Measurements from ENCODE around the gene MAG.

Gene MAG

GRCh38 chr19:35288906-35289305, 3.1 kb upstream of the MAG start:
- in situ Hi-C loops (cut with MboI; ENCODE audit: low sequenced_read_pairs, unreplicated experiment): no loop called here
- DNase-seq (ENCODE audit: low spot score): no peak
- no peak for TF ChIP-seq CTCF (IDR thresholded peaks at IDR 0.05; ENCODE audit: borderline replicate concordance, control extremely low read depth, extremely low read depth, insufficient read depth, missing control alignments)

GRCh38 chr19:35290381-35291127, 1.4 kb upstream of the MAG start:
- TF ChIP-seq CTCF (IDR thresholded peaks at IDR 0.05; ENCODE audit: borderline replicate concordance, control extremely low read depth, extremely low read depth, insufficient read depth, missing control alignments): no peak
- no peak for DNase-seq (ENCODE audit: low spot score)
- in situ Hi-C loops (cut with MboI; ENCODE audit: low sequenced_read_pairs, unreplicated experiment): no loop called here

- no peak for DNase-seq (ENCODE audit: low spot score)
- no peak for TF ChIP-seq CTCF (IDR thresholded peaks at IDR 0.05; ENCODE audit: borderline replicate concordance, control extremely low read depth, extremely low read depth, insufficient read depth, missing control alignments)
- in situ Hi-C loops (cut with MboI; ENCODE audit: low sequenced_read_pairs, unreplicated experiment): no loop called here
Observed at GRCh38 chr19:35291259-35291658, 702 bp upstream of the MAG start.

- in situ Hi-C loops (cut with MboI; ENCODE audit: low sequenced_read_pairs, unreplicated experiment): no loop called here
- no peak for DNase-seq (ENCODE audit: low spot score)
- TF ChIP-seq CTCF (IDR thresholded peaks at IDR 0.05; ENCODE audit: borderline replicate concordance, control extremely low read depth, extremely low read depth, insufficient read depth, missing control alignments): no peak
Observed at GRCh38 chr19:35292421-35293362, 731 bp downstream of the MAG start.

- no peak for DNase-seq (ENCODE audit: low spot score)
- no peak for TF ChIP-seq CTCF (IDR thresholded peaks at IDR 0.05; ENCODE audit: borderline replicate concordance, control extremely low read depth, extremely low read depth, insufficient read depth, missing control alignments)
- in situ Hi-C loops (cut with MboI; ENCODE audit: low sequenced_read_pairs, unreplicated experiment): no loop called here
Observed at GRCh38 chr19:35293363-35293739, 1.4 kb downstream of the MAG start.

GRCh38 chr19:35293808-35294207, 1.8 kb downstream of the MAG start:
- in situ Hi-C loops (cut with MboI; ENCODE audit: low sequenced_read_pairs, unreplicated experiment): no loop called here
- no peak for DNase-seq (ENCODE audit: low spot score)
- no peak for TF ChIP-seq CTCF (IDR thresholded peaks at IDR 0.05; ENCODE audit: borderline replicate concordance, control extremely low read depth, extremely low read depth, insufficient read depth, missing control alignments)
